Right lobe of liver (tissue), 4 donors: ENCODE measurements around the gene APOBEC4.

Experiments used
- CTCF ChIP-seq, 4 donors: fragments of 200-600 bp in 3 of 4; fragments of 450-650 bp in 1 of 4; IDR thresholded peaks; one replicate each; pipeline versions ENCODE4 v1.5.1 to v1.8.0; 2016 to 2022; ENCODE audit warnings: antibody characterized with exemption in 4 of 4, mild to moderate bottlenecking in 2 of 4
- POLR2A ChIP-seq: fragments of 450-650 bp; IDR thresholded peaks from one replicate; pipeline ENCODE4 v1.6.1; 2017; ENCODE audit warnings: antibody characterized with exemption, mild to moderate bottlenecking
- donor health status: DM: no; HTN: no; CAD: no.
- donor health status: DM: no; HTN: no; CAD: no.
- donor health status: DM: no; HTN: yes; CAD: no.

- TF ChIP-seq CTCF (IDR thresholded peaks at IDR 0.05) (no peak), POLR2A (no peak)
Measured at GRCh38 chr1:183652107-183652506, 1.0 kb downstream of the APOBEC4 start.
